Stimulated activated CD4-positive, alpha-beta T cell treated with anti-CD3 and anti-CD28 coated beads, Interleukin-15, amount 100 ng/mL, for 48 hours (primary cell): ENCODE measurements around the gene GSK3A.

Source experiments
- DNase-seq, 2 donors: peaks; one replicate each; pipeline ENCODE4 v3.0.0-alpha.2; 2020; ENCODE audit warnings: low read depth in 2 of 2

GSK3A gene

GRCh38 chr19:42228641-42229040, 13.8 kb downstream of the GSK3A start:
- no peak for DNase-seq

DNA sequence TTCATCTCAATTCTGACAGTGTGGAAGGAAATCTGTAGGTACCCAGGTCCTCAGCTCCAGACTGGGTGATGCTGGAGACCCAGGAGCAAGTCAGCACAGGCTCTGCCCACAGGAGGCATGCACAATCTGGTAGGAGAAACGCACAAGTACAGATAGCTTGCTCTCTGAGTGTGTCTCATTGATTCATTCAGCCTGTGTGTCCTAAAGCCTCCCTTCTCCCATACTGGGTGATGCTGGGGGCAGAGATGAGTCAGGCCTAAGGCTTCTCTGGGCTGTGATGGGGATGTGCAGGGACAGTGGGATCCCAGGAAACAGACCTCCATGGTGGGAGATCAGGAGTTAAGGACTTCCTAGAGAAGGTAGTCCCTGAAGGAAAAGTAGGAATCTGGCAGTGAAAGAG, 15.5 kb downstream of the GSK3A start:
- DNase-seq: no peak

DNA sequence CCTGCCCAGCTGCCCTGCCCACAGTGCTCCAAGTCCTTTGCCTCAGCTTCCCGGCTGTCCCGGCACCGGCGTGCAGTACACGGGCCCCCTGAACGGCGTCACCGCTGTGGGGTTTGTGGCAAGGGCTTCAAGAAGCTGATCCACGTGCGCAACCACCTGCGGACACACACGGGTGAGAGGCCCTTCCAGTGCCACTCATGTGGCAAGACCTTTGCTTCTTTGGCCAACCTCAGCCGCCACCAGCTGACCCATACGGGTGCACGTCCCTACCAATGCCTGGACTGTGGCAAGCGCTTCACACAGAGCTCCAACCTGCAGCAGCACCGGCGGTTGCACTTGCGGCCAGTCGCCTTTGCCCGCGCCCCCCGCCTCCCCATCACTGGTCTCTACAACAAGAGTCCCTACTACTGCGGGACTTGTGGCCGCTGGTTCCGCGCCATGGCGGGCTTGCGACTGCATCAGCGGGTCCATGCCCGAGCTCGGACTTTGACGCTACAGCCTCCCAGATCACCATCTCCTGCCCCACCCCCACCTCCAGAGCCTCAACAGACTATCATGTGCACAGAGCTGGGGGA, 16.6 kb downstream of the GSK3A start:
- DNase-seq: no peak

GRCh38 chr19:42224940-42225717, 17.3 kb downstream of the GSK3A start:
- DNase-seq: no peak

DNA sequence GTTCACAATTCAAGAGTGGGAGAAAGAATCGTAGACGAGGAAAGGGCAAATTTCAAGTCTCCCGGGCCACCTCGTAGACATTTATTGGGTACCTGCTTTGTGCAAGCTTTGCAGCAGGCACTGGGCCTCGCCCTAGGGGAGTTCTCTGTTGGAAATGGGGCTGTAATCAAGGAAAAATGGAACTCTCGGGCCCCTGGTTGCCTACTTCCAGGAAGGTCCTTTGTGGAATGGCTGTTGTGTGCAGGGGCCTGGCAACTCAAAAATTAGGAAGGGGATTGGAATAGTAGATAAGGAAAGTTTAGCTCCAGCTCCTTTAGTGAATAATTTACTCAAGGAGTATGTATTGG, 21.7 kb downstream of the GSK3A start:
- DNase-seq: no peak

DNA sequence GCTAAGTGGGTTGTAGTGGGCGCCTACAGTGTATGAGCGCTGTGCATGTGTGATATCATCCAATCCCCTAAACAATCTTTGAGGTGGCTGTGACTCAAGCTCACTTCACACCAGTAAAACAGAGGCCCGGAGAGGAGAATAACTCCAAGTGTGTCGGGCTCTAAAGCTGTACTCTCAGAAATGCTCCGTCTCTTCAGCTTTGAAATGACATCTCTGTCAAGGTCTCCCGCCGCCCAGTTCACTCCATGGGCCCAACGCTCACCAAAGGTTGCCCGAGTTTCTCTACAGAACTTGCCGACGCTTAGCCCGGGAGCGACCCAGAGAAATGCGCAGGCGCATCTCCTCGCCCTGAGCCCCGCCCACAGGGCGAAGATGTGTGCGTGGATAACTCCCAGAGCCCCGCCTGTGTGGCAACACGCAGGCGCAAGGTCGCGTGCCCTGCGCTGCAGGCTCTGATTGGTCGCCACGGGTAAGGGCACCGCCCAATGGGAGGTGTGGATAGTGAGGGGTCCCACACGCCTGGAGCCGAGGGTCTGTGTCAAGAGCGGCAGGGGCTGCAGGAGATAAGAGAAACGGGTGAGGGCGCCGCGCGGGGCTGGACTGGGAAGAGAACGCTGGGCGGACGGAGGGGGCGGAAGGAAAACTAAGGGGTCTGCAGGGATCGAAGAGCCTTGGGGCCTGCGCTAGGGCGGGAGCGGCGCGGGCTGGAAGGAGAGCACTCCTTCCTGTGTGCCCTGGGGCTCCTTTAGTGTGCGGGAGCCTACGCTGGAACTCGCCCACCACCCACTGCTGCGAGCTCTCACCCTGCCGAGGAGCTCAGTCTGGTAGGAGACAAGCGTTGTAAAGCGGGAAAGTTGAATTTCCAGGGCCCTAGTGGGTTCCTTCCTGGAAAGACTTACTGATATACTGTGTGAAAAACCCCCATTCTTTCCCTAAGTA, 22.3 kb downstream of the GSK3A start, which contains the start of gene ZNF526:
Gene ZNF526, plus strand, starts transcription at position 501 of the 939 bp plus-strand sequence. CDS start 4,092 bp downstream, outside the sequence.
- DNase-seq: peak; percentile 97

DNA sequence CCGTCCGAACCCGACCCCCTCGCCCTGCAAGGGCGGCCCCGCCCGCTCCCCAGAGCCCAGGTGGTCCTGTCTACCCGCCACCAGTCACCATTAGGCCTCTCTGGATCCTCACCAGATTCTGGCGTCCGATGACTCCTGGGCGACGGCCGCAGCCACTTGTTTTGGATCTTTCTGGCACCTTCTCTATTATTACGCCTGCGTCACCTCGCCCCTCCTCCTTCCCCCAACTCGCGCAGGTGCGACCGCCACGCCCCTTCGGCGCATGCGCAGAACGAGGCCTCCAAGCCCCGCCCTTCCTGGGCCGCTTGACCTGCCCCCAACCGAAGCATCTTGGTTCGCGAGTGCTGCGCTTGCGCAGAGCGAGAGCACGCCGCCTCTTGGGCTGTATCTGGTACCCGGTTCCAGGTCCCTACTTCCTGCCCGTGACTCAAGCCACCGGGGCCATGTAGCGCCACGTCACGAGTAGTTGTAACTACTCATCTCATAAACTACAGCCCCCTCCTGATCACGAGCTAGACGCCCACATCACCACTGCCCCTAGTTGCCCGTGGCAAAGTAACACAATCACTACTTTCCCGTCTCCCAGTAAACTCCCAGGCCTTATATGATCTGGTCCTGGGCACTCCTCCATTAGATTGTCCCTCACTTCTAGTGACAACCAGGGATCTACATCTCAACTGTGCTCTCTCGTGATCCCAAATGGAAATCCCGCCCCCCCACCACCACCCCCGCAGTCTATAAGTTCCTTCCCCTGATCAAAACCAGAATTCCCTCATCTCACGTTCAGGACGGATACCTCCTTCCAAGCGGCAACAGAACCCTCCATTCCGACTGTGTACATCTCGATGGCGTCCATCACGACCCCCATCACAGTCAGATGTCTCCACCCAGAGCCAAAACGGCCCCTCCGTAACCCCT, 24.6 kb downstream of the GSK3A start, which contains the start of gene DEDD2:
Gene DEDD2, minus strand, starts transcription at position 158 of the 918 bp plus-strand sequence. CDS start 670 bp downstream, outside the sequence.
- DNase-seq: peak; percentile 99 to 100

- no peak for DNase-seq
Measured at GRCh38 chr19:42216653-42217519, 25.5 kb downstream of the GSK3A start.

DNA sequence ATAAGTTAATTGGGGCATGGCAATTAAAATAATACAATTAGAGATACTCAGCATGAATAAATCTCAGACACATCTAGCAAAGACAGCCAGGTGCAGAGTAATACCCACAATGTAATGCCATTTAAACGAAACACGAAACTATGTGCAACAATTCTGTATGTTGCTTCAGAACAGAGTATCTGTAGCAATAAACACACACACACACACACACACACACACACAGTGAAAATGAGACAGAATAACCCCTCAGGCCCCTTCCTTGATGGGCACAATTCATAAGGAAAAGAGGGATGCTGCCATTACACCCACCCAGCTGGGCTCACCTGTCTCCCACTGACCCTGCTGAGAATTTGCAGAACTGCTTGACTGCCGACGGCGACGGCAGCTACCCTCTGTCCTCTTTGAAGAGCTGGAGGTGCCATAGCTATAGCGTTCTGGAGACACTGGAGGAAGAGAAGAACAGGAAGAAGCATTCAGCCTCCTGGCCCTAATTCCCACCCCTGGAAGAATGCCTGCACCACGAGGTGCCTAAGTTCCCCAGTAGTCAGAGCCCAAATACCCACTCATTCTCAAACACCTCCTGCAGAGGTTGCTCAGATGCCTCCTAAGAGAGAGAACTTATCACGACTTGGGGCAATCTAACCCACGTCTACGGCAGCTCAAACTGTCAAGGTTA, 27.5 kb downstream of the GSK3A start:
- no peak for DNase-seq

DNA sequence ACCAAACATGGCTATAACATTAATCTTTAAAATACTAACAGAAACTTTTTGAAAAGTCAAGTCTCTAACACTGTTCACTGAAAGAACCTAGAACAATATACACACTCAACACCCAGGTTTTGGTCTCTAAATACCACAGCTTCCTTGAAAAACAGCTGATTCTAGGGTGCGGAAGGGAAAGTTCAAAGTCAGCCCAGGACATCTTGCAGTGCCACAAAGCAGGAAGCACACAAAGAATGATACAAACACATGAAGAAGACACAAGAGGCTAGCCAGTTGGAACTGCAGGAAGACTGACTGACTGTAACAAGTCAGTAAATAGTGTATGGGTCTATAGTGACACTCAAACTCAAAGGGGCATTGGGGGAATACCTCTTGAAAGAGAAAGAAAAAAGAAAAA, 29.5 kb downstream of the GSK3A start:
- DNase-seq: no peak

GRCh38 chr19:42208612-42209011, 33.8 kb downstream of the GSK3A start:
- no peak for DNase-seq

GRCh38 chr19:42207767-42208271, 34.6 kb downstream of the GSK3A start:
- no peak for DNase-seq

DNA sequence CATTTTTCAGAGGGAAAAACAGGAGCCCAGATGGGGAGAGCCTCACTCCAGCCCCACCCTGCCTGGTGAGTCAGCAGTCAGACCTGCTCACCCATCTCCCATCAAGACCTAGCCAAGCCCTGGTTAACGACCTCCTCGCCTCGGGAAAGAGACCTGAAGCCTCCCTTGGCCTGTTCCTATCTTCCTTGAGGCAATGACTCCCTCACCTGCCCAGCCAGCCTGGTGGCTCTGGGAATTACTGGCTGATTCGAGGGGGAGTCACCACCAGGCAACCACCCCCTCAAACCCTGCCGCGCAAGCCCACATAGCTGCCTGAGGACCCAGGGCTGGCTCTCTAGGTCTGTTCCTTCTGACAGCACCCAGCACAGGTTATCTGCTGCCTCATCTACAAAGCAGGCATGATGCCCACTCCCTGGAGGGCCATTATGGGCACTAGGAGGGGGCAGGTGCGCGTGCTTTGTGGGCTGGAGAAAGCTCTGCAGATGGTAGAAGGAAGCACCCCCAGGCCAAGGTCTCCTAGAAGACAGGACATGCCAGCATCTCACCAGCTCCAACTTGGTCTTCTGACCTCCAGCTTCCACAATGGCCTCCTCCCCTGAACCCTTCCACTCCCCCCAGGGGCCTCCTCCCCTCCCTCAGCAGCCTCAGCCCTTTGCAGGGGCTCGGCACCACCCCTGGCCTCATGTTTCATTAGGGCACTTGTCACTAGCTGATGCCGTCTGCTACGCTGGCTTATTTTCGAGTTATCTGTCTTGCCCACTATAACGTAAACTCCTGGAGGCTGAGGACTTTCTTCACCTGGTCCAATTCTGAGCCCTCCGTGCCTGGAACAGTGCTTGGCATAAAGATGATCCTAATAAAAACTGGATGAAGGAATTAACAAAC, 35.3 kb downstream of the GSK3A start:
- no peak for DNase-seq

DNA sequence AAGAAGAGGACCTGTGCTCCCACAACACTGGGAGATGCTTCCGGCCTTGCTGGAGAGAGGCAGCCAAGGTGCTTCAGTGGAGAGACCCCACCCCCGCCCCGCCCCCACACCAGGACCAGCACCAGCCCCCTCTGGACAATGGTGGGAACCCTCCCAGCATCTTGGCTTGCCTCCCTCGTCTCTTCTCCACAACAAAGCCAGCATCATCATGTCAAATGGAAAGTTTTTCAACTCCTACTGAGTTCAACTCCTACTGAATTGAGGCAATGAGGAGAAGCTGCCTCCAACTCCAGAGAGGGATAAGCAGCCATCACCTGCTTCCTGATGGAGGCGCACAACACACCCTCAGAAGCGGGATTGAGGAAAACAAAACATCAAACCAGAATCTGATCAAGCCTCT, 37.7 kb downstream of the GSK3A start:
- no peak for DNase-seq

- DNase-seq: no peak
Measured at GRCh38 chr19:42203700-42204099, 38.7 kb downstream of the GSK3A start.

- DNase-seq: no peak
Measured at GRCh38 chr19:42202290-42202880, 40.0 kb downstream of the GSK3A start.

DNA sequence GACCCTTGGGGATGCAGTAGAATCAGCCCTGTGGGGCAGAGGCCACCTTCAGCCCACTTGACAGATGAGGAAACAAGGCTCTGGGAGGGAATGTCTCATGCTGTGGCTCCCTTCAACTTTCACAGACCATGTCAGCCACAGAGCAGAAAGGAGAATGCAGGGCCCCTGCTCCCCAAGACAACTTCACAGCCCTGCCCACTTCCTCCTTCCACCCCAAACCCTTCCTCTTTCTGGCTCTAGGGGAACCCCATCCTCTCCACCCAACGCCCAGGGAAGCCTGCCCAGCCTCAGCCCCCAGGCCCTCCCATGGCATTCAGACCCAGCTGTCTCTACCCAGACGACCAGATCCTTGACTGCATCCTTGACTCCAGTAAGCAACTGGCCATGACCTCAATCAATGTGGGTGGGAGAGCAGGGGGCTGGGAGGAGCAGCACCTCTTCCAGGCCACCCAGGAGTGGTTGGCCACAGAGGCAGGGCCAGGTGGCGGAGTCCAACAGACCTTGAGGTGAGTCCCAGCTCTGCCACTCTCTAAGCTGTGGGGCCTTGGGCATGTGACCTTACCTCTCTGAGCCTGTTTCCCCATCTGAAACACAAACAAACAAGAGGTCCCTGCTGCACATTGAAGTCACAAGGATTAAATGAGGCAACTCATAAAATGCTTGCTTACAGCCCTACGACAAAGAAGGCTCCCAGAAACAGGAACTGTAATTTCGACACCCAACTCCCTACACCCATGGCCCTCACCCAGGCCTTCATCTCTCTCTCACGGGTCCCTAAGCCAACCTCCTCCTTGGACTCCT, 40.7 kb downstream of the GSK3A start:
- DNase-seq: no peak
